ENCODE results near the gene ITGA6.

DNA sequence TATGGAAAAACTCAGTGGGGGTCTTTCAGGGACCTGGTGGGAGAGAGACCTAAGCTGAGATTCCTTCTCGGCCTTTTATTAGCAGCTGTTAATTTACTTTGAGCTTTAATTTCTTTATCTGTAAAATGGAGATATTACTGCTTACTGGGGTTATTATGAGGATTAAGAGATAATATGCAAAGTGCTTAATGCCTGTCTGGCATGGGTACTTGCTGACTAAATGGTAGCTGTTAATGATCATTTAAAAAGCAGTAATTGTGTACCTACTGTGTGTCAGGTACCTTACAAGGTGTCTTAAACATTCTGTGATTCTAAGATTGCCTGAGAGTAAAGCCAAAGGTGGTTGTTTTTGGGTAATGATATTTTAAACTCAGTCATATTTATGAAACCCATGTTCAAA, 2.6 kb downstream of the ITGA6 start:
- no peak for TF ChIP-seq POLR2AphosphoS5 (IDR thresholded peaks at IDR 0.05)
- TF ChIP-seq, protein P1, sequence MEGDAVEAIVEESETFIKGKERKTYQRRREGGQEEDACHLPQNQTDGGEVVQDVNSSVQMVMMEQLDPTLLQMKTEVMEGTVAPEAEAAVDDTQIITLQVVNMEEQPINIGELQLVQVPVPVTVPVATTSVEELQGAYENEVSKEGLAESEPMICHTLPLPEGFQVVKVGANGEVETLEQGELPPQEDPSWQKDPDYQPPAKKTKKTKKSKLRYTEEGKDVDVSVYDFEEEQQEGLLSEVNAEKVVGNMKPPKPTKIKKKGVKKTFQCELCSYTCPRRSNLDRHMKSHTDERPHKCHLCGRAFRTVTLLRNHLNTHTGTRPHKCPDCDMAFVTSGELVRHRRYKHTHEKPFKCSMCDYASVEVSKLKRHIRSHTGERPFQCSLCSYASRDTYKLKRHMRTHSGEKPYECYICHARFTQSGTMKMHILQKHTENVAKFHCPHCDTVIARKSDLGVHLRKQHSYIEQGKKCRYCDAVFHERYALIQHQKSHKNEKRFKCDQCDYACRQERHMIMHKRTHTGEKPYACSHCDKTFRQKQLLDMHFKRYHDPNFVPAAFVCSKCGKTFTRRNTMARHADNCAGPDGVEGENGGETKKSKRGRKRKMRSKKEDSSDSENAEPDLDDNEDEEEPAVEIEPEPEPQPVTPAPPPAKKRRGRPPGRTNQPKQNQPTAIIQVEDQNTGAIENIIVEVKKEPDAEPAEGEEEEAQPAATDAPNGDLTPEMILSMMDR (IDR thresholded peaks at IDR 0.05): no peak

Measured in upper lobe of left lung (tissue), 4 donors.